Lower leg skin (tissue), 4 donors: ENCODE results near the gene PLCZ1. TPM values are rescaled to one million over a fixed set of nuclear protein-coding genes. Genes with fewer than 3 reads are reported as not detected.
"Not testable (repeated sequence)": the region's sequence is repeated elsewhere in the genome, so short reads cannot be mapped to it uniquely, and the experiment has no call there.

Experiments used
- DNase-seq, 2 donors: peaks; one replicate each; pipeline ENCODE4 v3.0.0-alpha.2; 2019; ENCODE audit warnings: low spot score in 2 of 2
- H3K4me3 ChIP-seq: fragments of 200-600 bp; sonication (generic); 2 replicates; pipeline ENCODE4 v1.5.1; 2017; ENCODE audit warnings: mild to moderate bottlenecking, low read depth; ENCODE audit not compliant: poor library complexity, severe bottlenecking
- CTCF ChIP-seq, 3 donors: fragments of 450-650 bp; IDR thresholded peaks; one replicate each; pipeline ENCODE4 v1.5.1; 2016; ENCODE audit warnings: antibody characterized with exemption in 3 of 3, mild to moderate bottlenecking in 3 of 3, moderate library complexity in 2 of 3
- POLR2A ChIP-seq, 2 donors: fragments of 450-650 bp; IDR thresholded peaks; one replicate each; pipeline ENCODE4 v1.6.1; 2016 to 2017; ENCODE audit warnings: antibody characterized with exemption in 2 of 2, mild to moderate bottlenecking in 1 of 2, moderate library complexity in 1 of 2
- WGBS, 2 donors: methylation state at CpG; one replicate each; pipeline ENCODE4 v1.1.5; 2018; 5-methylcytosine and 5-hydroxymethylcytosine counted together
- intact Hi-C: fragments of 100-400 bp; cut with DNase I; formaldehyde crosslinking; loops from one replicate; pipeline ENCODE4 v1.15.0; 2023; ENCODE audit warnings: low total_unique reads
- total RNA-seq, 4 donors: library from RNA; depleted of rRNA; stranded (reverse); fragments of >200 nt; gene quantifications; one replicate each; pipeline ENCODE4 v1.1.0, GENCODE V29; 2016

PLCZ1 gene
- not detected for total RNA-seq

GRCh38 chr12:18737819-18738218 lies at the start of gene PLCZ1, which contains the start of gene CAPZA3:
Gene PLCZ1 (minus strand): TSS chr12:18738012. CDS start chr12:18737371, 641 bp downstream.
Gene CAPZA3 (plus strand): TSS chr12:18738119. CDS start chr12:18738269, 150 bp downstream.
- WGBS, 2 donors = 85 to 90% methylated on average over 2 of the region's 2 CpGs
- TF ChIP-seq POLR2A (IDR thresholded peaks at IDR 0.05) (no peak), CTCF (IDR thresholded peaks at IDR 0.05) (no peak)
- intact Hi-C loops = no loop called here
- no peak within 1 kb of the TSS for H3K4me3 ChIP-seq
- no peak for DNase-seq

GRCh38 chr12:18785465-18785864 lies 47.7 kb upstream of the PLCZ1 start:
- intact Hi-C loops, DNase-seq, H3K4me3 ChIP-seq: not testable (repeated sequence)
- WGBS, 2 donors = 94% methylated on average over 8 of the region's 8 CpGs

GRCh38 chr12:18782827-18783226 lies 45.0 kb upstream of the PLCZ1 start:
- H3K4me3 ChIP-seq = no peak overlapping the region
- intact Hi-C loops = no loop called here
- 44 to 57% methylated on average over 2 of the region's 2 CpGs for WGBS, 2 donors
- DNase-seq = no peak
- no peak for TF ChIP-seq CTCF (IDR thresholded peaks at IDR 0.05)
- no peak for TF ChIP-seq POLR2A (IDR thresholded peaks at IDR 0.05)

GRCh38 chr12:18766479-18766878 lies 28.7 kb upstream of the PLCZ1 start:
- intact Hi-C loops, H3K4me3 ChIP-seq, DNase-seq: not testable (repeated sequence)
- 78 to 94% methylated on average over 1 of the region's 1 CpG for WGBS, 2 donors

- no peak for DNase-seq
- no peak overlapping the region for H3K4me3 ChIP-seq
- WGBS, 2 donors = 73 to 86% methylated on average over 1 of the region's 1 CpG
- intact Hi-C loops = no loop called here
- TF ChIP-seq POLR2A (IDR thresholded peaks at IDR 0.05) (no peak), CTCF (IDR thresholded peaks at IDR 0.05) (no peak)
Observed at GRCh38 chr12:18755341-18755740, 17.5 kb upstream of the PLCZ1 start.

- TF ChIP-seq POLR2A (IDR thresholded peaks at IDR 0.05) (no peak), CTCF (IDR thresholded peaks at IDR 0.05) (no peak)
- DNase-seq = no peak
- intact Hi-C loops = no loop called here
- WGBS, 2 donors = 85 to 89% methylated on average over 6 of the region's 6 CpGs
- no peak overlapping the region for H3K4me3 ChIP-seq
Observed at GRCh38 chr12:18754124-18754707, 16.4 kb upstream of the PLCZ1 start.

GRCh38 chr12:18753481-18754123 lies 15.8 kb upstream of the PLCZ1 start:
- TF ChIP-seq CTCF (IDR thresholded peaks at IDR 0.05) (no peak), POLR2A (IDR thresholded peaks at IDR 0.05) (no peak)
- DNase-seq = no peak
- H3K4me3 ChIP-seq = no peak overlapping the region
- 75 to 88% methylated on average over 16 of the region's 16 CpGs for WGBS, 2 donors
- intact Hi-C loops = no loop called here
